ENCODE data around the gene NFATC2.

DNA sequence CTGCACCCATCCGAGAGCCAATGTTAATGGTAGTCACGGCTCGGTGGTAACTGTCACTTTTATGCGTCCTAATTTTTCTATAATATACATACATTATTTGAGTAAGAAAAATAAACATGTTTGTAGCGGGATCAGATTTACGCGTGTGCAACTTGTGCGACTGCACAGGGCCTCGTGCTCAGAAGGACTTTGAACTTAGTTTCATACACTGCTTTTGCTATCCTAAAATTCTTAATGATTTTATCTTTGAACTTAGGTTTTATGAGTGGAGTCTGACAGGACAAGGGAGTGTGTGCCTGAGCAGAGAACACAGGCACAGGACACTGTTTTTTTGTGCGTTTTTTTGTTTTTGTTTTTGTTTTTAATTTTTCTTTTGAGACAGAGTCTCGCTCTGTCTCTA lies 189.7 kb downstream of the NFATC2 start:
- no peak for TF ChIP-seq POLR2A (IDR thresholded peaks at IDR 0.05)
- TF ChIP-seq, protein P1, sequence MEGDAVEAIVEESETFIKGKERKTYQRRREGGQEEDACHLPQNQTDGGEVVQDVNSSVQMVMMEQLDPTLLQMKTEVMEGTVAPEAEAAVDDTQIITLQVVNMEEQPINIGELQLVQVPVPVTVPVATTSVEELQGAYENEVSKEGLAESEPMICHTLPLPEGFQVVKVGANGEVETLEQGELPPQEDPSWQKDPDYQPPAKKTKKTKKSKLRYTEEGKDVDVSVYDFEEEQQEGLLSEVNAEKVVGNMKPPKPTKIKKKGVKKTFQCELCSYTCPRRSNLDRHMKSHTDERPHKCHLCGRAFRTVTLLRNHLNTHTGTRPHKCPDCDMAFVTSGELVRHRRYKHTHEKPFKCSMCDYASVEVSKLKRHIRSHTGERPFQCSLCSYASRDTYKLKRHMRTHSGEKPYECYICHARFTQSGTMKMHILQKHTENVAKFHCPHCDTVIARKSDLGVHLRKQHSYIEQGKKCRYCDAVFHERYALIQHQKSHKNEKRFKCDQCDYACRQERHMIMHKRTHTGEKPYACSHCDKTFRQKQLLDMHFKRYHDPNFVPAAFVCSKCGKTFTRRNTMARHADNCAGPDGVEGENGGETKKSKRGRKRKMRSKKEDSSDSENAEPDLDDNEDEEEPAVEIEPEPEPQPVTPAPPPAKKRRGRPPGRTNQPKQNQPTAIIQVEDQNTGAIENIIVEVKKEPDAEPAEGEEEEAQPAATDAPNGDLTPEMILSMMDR (IDR thresholded peaks at IDR 0.05), result no peak

Data from breast epithelium (tissue), 3 donors.